Measurements from ENCODE around the gene COQ4. TPM values are rescaled to one million over a fixed set of nuclear protein-coding genes. Genes with fewer than 3 reads are reported as not detected.

The COQ4 gene
- total RNA-seq, 1 donor from 2014 or later = 46.6 TPM

DNA sequence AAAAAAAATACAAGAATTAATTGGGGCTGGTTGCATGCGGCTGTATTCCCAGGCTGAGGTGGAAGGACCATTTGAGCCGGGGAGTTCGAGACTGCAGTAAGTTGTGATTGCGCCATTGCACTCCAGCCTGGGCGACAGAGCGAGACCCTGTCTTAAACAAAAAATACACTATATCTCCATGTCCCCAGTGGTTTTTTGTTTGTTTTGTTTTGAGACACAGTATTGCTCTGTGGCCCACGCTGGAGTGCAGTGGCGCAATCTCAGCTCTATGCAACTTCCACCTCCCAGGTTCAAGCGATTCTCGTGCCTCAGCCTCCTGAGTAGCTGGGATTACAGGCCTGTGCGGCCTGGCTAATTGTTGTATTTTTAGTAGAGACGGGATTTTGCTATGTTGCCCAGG is 1.2 kb downstream of the COQ4 start:
- H3K4me1 Mint-ChIP-seq (ENCODE audit: unreplicated experiment) = peaks cover 6% of the 10 kb centered on the region
- no peak for DNase-seq (ENCODE audit: low spot score)
- peaks cover 3% of the 10 kb centered on the region for H3K27me3 Mint-ChIP-seq (ENCODE audit: unreplicated experiment)
- H3K36me3 Mint-ChIP-seq (ENCODE audit: low read depth, unreplicated experiment) = peaks cover 21% of the 10 kb centered on the region
- TF ChIP-seq, protein P1, sequence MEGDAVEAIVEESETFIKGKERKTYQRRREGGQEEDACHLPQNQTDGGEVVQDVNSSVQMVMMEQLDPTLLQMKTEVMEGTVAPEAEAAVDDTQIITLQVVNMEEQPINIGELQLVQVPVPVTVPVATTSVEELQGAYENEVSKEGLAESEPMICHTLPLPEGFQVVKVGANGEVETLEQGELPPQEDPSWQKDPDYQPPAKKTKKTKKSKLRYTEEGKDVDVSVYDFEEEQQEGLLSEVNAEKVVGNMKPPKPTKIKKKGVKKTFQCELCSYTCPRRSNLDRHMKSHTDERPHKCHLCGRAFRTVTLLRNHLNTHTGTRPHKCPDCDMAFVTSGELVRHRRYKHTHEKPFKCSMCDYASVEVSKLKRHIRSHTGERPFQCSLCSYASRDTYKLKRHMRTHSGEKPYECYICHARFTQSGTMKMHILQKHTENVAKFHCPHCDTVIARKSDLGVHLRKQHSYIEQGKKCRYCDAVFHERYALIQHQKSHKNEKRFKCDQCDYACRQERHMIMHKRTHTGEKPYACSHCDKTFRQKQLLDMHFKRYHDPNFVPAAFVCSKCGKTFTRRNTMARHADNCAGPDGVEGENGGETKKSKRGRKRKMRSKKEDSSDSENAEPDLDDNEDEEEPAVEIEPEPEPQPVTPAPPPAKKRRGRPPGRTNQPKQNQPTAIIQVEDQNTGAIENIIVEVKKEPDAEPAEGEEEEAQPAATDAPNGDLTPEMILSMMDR (IDR thresholded peaks at IDR 0.05; ENCODE audit: unreplicated experiment) = no peak
- H3K27ac Mint-ChIP-seq (ENCODE audit: unreplicated experiment) = no peak overlapping the region
- no peaks in the 10 kb centered on the region for H3K9me3 Mint-ChIP-seq (ENCODE audit: unreplicated experiment)
- peak overlapping the region; percentile 96 for H3K4me3 Mint-ChIP-seq (ENCODE audit: unreplicated experiment)

DNA sequence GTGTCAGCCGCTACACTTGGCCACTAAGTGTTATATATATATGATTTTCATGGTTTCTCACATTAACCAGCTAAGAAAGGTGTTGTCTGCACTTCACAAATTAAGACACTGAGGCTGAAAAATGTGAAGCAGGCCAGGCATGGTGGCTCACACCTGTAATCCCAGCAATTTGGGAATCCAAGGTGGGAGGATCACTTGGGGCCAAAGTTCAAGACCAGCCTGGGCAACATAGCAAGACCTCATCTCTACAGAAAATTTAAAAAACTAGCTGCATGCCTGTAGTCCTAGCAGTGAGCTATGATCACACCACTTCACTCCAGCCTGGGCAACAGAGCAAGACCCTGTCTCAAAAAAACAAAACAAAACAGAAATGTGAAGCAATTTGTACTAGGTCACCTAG is 1.8 kb downstream of the COQ4 start:
- H3K36me3 Mint-ChIP-seq (ENCODE audit: low read depth, unreplicated experiment) = peaks cover 21% of the 10 kb centered on the region
- no peak for DNase-seq (ENCODE audit: low spot score)
- H3K4me1 Mint-ChIP-seq (ENCODE audit: unreplicated experiment) = peaks cover 6% of the 10 kb centered on the region
- H3K9me3 Mint-ChIP-seq (ENCODE audit: unreplicated experiment) = no peaks in the 10 kb centered on the region
- H3K27ac Mint-ChIP-seq (ENCODE audit: unreplicated experiment) = no peak overlapping the region
- no peak overlapping the region for H3K4me3 Mint-ChIP-seq (ENCODE audit: unreplicated experiment)
- TF ChIP-seq, protein P1 (IDR thresholded peaks at IDR 0.05; ENCODE audit: unreplicated experiment) = no peak
- H3K27me3 Mint-ChIP-seq (ENCODE audit: unreplicated experiment) = peaks cover 3% of the 10 kb centered on the region

DNA sequence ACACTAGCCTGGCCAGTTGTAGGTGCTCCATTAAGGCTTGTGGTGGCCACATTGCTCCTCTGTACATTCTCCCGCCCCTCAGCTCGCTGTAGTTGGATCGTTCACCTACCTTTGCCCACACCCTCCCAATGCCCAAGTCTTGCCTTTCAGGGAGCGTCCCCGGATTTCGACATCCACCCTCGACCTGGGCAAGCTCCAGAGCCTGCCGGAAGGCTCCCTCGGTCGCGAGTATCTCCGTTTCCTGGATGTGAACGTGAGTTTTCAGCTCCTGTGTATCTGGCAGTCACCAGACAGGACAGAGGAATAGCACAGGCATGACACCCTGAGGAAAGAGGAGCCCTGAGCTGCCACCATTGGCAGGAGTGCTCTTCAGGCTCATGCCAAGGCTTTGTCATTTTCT is 3.0 kb downstream of the COQ4 start:
- H3K27ac Mint-ChIP-seq (ENCODE audit: unreplicated experiment) = no peak overlapping the region
- peak overlapping the region; percentile 44 for H3K4me3 Mint-ChIP-seq (ENCODE audit: unreplicated experiment)
- TF ChIP-seq, protein P1 (IDR thresholded peaks at IDR 0.05; ENCODE audit: unreplicated experiment) = no peak
- peaks cover 21% of the 10 kb centered on the region for H3K36me3 Mint-ChIP-seq (ENCODE audit: low read depth, unreplicated experiment)
- no peaks in the 10 kb centered on the region for H3K9me3 Mint-ChIP-seq (ENCODE audit: unreplicated experiment)
- DNase-seq (ENCODE audit: low spot score) = no peak
- peaks cover 6% of the 10 kb centered on the region for H3K4me1 Mint-ChIP-seq (ENCODE audit: unreplicated experiment)
- peaks cover 3% of the 10 kb centered on the region for H3K27me3 Mint-ChIP-seq (ENCODE audit: unreplicated experiment)

DNA sequence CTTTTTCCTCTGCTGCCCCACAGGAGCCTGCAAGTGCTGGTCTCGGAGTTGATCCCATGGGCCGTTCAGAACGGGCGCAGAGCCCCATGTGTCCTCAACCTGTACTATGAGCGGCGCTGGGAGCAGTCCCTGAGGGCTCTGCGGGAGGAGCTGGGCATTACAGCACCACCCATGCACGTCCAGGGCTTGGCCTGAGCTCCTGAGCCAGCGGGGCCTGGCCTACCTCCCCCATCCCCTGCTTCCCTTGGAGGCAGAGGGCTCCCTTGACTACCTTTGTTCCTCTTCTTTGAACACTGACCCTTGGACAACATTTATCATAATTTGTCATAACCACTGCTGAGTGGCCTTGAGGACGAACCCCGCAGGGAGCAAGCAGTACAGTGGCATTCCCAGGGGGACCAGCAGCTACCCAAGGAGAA is 10.8 kb downstream of the COQ4 start:
- Mint-ChIP-seq H3K27me3 (ENCODE audit: unreplicated experiment) (peaks cover 5% of the 10 kb centered on the region), H3K9me3 (ENCODE audit: unreplicated experiment) (no peaks in the 10 kb centered on the region), H3K4me3 (ENCODE audit: unreplicated experiment) (no peak overlapping the region), H3K4me1 (ENCODE audit: unreplicated experiment) (no peaks in the 10 kb centered on the region), H3K36me3 (ENCODE audit: low read depth, unreplicated experiment) (peaks cover 13% of the 10 kb centered on the region), H3K27ac (ENCODE audit: unreplicated experiment) (no peak overlapping the region)
- TF ChIP-seq, protein P1 (IDR thresholded peaks at IDR 0.05; ENCODE audit: unreplicated experiment) = no peak
- DNase-seq (ENCODE audit: low spot score) = no peak

DNA sequence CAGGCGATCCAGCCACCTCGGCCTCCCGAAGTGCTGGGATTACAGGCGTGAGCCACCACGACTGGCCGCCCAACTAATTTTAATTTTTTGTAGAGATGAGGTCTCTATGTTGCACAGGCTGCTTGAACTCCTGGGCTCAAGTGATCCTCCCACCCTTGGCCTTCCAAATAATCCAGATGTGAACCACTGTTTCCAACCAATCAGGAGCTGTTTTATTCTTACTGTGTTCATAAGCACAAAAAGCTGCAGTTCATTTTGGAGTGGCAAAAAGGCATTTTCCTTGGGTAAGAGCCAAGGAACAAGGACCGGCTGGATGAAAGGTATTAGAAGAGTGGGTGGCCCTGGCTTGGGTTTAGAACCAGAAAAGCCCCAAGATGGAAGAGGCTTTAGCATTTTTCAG is 12.5 kb downstream of the COQ4 start:
- peaks cover 9% of the 10 kb centered on the region for H3K36me3 Mint-ChIP-seq (ENCODE audit: low read depth, unreplicated experiment)
- no peaks in the 10 kb centered on the region for H3K9me3 Mint-ChIP-seq (ENCODE audit: unreplicated experiment)
- no peak for DNase-seq (ENCODE audit: low spot score)
- H3K4me3 Mint-ChIP-seq (ENCODE audit: unreplicated experiment) = no peak overlapping the region
- no peaks in the 10 kb centered on the region for H3K4me1 Mint-ChIP-seq (ENCODE audit: unreplicated experiment)
- H3K27ac Mint-ChIP-seq (ENCODE audit: unreplicated experiment) = no peak overlapping the region
- TF ChIP-seq, protein P1 (IDR thresholded peaks at IDR 0.05; ENCODE audit: unreplicated experiment) = no peak
- H3K27me3 Mint-ChIP-seq (ENCODE audit: unreplicated experiment) = peaks cover 9% of the 10 kb centered on the region
